Measurements from ENCODE around the gene INPP4A.

INPP4A gene

GRCh38 chr2:98477506-98477905 is 32.8 kb downstream of the INPP4A start:
- FAIRE-seq, result no peak

GRCh38 chr2:98478088-98478551 is 33.5 kb downstream of the INPP4A start:
- FAIRE-seq, result no peak

GRCh38 chr2:98478907-98479306 is 34.2 kb downstream of the INPP4A start:
- FAIRE-seq, result no peak

GRCh38 chr2:98479371-98479770 is 34.7 kb downstream of the INPP4A start:
- FAIRE-seq, result no peak

- FAIRE-seq, result no peak
These were observed 35.4 kb downstream of the INPP4A start for GRCh38 chr2:98479959-98480524.

GRCh38 chr2:98480598-98480997 is 35.9 kb downstream of the INPP4A start:
- no peak for FAIRE-seq

- no peak for FAIRE-seq
These were observed 37.7 kb downstream of the INPP4A start for GRCh38 chr2:98482362-98482761.

- FAIRE-seq, result no peak
These were observed 38.7 kb downstream of the INPP4A start for GRCh38 chr2:98483257-98483861.

- FAIRE-seq, result no peak
These were observed 39.5 kb downstream of the INPP4A start for GRCh38 chr2:98484121-98484557.

GRCh38 chr2:98484652-98485452 is 40.2 kb downstream of the INPP4A start:
- FAIRE-seq, result no peak

- no peak for FAIRE-seq
These were observed 40.7 kb downstream of the INPP4A start for GRCh38 chr2:98485453-98485755.

GRCh38 chr2:98486374-98486981 is 41.8 kb downstream of the INPP4A start:
- FAIRE-seq, result no peak

- no peak for FAIRE-seq
These were observed 42.6 kb downstream of the INPP4A start for GRCh38 chr2:98487101-98487805.

GRCh38 chr2:98487806-98488189 is 43.1 kb downstream of the INPP4A start:
- FAIRE-seq, result no peak

GRCh38 chr2:98488252-98488651 is 43.6 kb downstream of the INPP4A start:
- FAIRE-seq, result no peak

- no peak for FAIRE-seq
These were observed 44.8 kb downstream of the INPP4A start for GRCh38 chr2:98489486-98489885.

GRCh38 chr2:98489971-98490962 is 45.6 kb downstream of the INPP4A start:
- no peak for FAIRE-seq

GRCh38 chr2:98492441-98492840 is 47.8 kb downstream of the INPP4A start:
- FAIRE-seq, result no peak

GRCh38 chr2:98494699-98495098 is 50.0 kb downstream of the INPP4A start:
- FAIRE-seq, result no peak

GRCh38 chr2:98496750-98497493 is 52.3 kb downstream of the INPP4A start:
- FAIRE-seq, result no peak

Data from colon (tissue), 2 donors.